ENCODE results near the gene DAPP1.
"Not testable (repeated sequence)": the region's sequence is repeated elsewhere in the genome, so short reads cannot be mapped to it uniquely, and the experiment has no call there.

DNA sequence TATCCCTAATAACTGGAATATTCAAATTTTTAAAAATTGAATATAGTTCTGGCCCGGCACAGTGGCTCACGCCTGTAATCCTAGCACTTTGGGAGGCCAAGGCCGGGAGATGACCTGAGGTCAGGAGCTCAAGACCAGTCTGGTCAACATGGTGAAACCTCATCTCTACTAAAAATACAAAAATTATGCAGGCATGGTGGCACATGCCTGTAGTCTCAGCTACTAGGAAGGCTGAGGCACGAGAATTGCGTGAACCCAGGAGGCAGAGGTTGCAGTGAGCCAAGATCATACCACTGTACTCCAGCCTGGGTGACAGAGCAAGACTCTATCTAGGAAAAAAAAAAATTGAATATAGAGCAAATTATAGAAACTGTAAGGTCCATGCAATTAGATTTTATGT lies 13.4 kb downstream of the DAPP1 start:
- TF ChIP-seq EZH2 (IDR thresholded peaks at IDR 0.05; ENCODE audit: insufficient read depth, poor library complexity, severe bottlenecking); EZH2phosphoT487 (IDR thresholded peaks at IDR 0.05; ENCODE audit: insufficient read depth, low read depth): not testable (repeated sequence)

Measured in GM23248 (cell line).